Measurements from ENCODE around the gene AGRN. TPM values are rescaled to one million over a fixed set of nuclear protein-coding genes. Genes with fewer than 3 reads are reported as not detected.
A peak's percentile ranks its signal among the peaks of the same experiment; 100 is the strongest.

The AGRN gene
- total RNA-seq, 1 donor, result 30.0 TPM

DNA sequence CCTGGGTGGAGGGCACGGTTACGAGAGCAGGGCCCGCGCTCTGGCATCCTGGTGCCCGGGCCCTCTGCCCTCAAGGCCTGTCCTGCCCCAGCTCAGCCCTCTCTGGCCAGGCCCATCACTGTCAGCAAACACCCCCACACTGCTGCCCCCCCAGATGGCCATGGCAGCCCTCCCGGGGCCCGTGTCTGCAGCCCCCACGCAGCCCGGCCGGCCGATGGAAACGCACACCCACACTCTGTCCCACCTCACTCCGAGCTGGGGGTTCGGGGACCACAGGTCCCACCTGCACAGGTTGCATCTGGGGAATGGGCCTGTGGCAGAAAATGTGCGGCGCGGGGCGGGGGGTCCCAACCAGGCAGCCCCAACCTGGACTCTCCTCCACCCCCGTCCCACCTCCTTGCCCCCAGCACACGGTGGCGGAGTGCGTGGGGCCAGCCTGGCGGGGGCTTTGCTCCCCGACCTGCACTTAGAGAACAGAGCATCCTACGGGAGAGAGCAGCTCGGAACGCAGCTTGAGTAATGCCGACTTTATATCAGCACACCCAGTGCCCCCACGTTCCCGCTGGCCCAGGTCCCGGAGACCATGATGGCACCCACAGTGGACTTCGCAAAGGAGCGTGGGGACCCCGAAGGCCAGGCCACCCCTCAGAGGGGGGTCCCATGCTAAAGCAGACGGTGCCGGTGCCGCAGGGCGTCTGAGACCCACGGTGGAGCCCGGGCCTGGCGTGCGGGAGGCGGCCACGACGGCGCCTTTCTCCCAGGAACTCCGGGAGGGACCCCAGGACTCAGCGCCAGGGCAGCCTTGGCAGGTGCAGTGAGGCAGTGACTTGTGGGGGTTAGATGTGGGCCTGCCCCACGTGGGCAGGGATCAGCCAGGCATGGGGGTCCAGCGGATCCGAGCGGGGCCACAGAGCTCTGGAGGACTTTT lies 61.7 kb downstream of the AGRN start:
- Histone ChIP-seq H3K9me3 (ENCODE audit: low read depth, low read length) (no peaks in the 10 kb centered on the region), H2AFZ (ENCODE audit: low read length) (no peak overlapping the region), H3K79me2 (ENCODE audit: insufficient read depth, low read length) (no peaks in the 10 kb centered on the region), H3K4me3 (ENCODE audit: insufficient read depth, low read length) (no peak overlapping the region), H3K36me3 (ENCODE audit: insufficient read depth, low read length) (no peaks in the 10 kb centered on the region), H3K4me2 (ENCODE audit: insufficient read depth, low read length) (no peak overlapping the region), H4K20me1 (ENCODE audit: insufficient read depth, low read length) (no peaks in the 10 kb centered on the region), H3K4me1 (ENCODE audit: insufficient read depth, low read length) (peaks cover 10% of the 10 kb centered on the region), H3K27ac (ENCODE audit: low read depth, low read length) (no peak overlapping the region), H3K27me3 (ENCODE audit: insufficient read depth, low read length) (no peaks in the 10 kb centered on the region)
- no peak for TF ChIP-seq CTCF (IDR thresholded peaks at IDR 0.05; ENCODE audit: extremely low read depth, low read depth, low read length)
- peak; percentile 88 for DNase-seq (ENCODE audit: insufficient read length, low spot score, missing footprints)

GRCh38 chr1:1082239-1082775 lies 62.4 kb downstream of the AGRN start:
- H3K79me2 ChIP-seq (ENCODE audit: insufficient read depth, low read length), result no peaks in the 10 kb centered on the region
- DNase-seq (ENCODE audit: insufficient read length, low spot score, missing footprints), result peak; percentile 79
- no peak overlapping the region for H3K4me2 ChIP-seq (ENCODE audit: insufficient read depth, low read length)
- no peak for TF ChIP-seq CTCF (IDR thresholded peaks at IDR 0.05; ENCODE audit: extremely low read depth, low read depth, low read length)
- H3K4me1 ChIP-seq (ENCODE audit: insufficient read depth, low read length), result peaks cover 10% of the 10 kb centered on the region
- no peak overlapping the region for H2AFZ ChIP-seq (ENCODE audit: low read length)
- no peak overlapping the region for H3K27ac ChIP-seq (ENCODE audit: low read depth, low read length)
- H3K9me3 ChIP-seq (ENCODE audit: low read depth, low read length), result no peaks in the 10 kb centered on the region
- no peaks in the 10 kb centered on the region for H3K27me3 ChIP-seq (ENCODE audit: insufficient read depth, low read length)
- no peaks in the 10 kb centered on the region for H3K36me3 ChIP-seq (ENCODE audit: insufficient read depth, low read length)
- no peaks in the 10 kb centered on the region for H4K20me1 ChIP-seq (ENCODE audit: insufficient read depth, low read length)
- no peak overlapping the region for H3K4me3 ChIP-seq (ENCODE audit: insufficient read depth, low read length)

- Histone ChIP-seq H3K4me2 (ENCODE audit: insufficient read depth, low read length) (no peak overlapping the region), H2AFZ (ENCODE audit: low read length) (no peak overlapping the region), H3K36me3 (ENCODE audit: insufficient read depth, low read length) (no peaks in the 10 kb centered on the region), H3K27ac (ENCODE audit: low read depth, low read length) (no peak overlapping the region), H3K79me2 (ENCODE audit: insufficient read depth, low read length) (no peaks in the 10 kb centered on the region), H3K27me3 (ENCODE audit: insufficient read depth, low read length) (no peaks in the 10 kb centered on the region), H3K4me1 (ENCODE audit: insufficient read depth, low read length) (peaks cover 10% of the 10 kb centered on the region), H4K20me1 (ENCODE audit: insufficient read depth, low read length) (no peaks in the 10 kb centered on the region), H3K9me3 (ENCODE audit: low read depth, low read length) (no peaks in the 10 kb centered on the region), H3K4me3 (ENCODE audit: insufficient read depth, low read length) (no peak overlapping the region)
- TF ChIP-seq CTCF (IDR thresholded peaks at IDR 0.05; ENCODE audit: extremely low read depth, low read depth, low read length), result no peak
- DNase-seq (ENCODE audit: insufficient read length, low spot score, missing footprints), result peak; percentile 77
These were observed 63.0 kb downstream of the AGRN start for GRCh38 chr1:1082776-1083415.

Measured in osteoblast (primary cell).